Effector CD8-positive, alpha-beta T cell (primary cell): ENCODE data around the gene ABHD17A.
A peak's percentile ranks its signal among the peaks of the same experiment; 100 is the strongest.

Source experiments
- DNase-seq: peaks from one replicate; lab custom pipeline; 2025; lab: John Stamatoyannopoulos, UW

ABHD17A gene

GRCh38 chr19:1839658-1840540 lies 45.4 kb downstream of the ABHD17A start:
- DNase-seq = no peak

DNA sequence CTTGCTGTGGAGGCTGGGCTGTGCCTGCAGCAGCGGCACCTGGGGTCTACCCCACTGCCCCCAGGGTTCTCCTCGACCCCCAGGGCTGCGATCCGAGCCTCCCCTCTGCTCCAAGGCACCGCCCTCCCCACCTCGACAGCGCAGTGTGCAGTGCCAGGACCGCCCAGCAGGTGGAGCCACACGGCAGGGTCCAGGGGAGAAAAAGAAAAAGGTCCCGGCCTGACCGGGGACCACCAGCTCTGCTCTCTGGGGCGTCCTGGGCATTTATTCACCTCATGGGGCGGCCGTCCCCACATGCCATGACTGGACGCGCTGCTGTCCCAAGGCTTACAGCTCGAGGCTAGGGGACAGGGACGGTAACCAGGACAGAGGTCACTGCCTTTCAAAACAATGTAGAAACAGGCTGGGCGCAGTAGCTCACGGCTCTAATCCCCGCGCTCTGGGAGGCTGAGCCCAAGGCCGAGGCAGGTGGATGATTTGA lies 47.6 kb downstream of the ABHD17A start:
- peak; percentile 52 for DNase-seq

DNA sequence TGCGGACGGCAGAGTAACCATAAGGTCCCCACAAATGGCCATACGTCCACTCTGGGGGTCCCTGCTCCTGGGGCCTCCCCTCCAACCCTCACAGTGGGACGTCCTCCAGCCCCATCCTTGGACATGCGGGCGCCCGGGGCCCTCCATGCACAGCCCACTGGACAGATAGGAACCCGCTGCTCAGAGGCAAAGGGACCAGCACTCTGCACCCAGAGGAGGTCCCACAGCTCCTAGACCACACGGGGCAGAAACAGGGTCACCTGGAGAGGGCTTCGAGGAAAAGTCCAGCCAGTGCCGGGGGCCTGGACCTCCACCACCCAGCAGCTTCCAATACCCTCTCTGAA lies 48.1 kb downstream of the ABHD17A start:
- no peak for DNase-seq

GRCh38 chr19:1836458-1837221 lies 48.7 kb downstream of the ABHD17A start:
- DNase-seq = no peak

GRCh38 chr19:1833540-1833939 lies 51.8 kb downstream of the ABHD17A start:
- no peak for DNase-seq

GRCh38 chr19:1832046-1832663 lies 53.1 kb downstream of the ABHD17A start:
- no peak for DNase-seq

DNA sequence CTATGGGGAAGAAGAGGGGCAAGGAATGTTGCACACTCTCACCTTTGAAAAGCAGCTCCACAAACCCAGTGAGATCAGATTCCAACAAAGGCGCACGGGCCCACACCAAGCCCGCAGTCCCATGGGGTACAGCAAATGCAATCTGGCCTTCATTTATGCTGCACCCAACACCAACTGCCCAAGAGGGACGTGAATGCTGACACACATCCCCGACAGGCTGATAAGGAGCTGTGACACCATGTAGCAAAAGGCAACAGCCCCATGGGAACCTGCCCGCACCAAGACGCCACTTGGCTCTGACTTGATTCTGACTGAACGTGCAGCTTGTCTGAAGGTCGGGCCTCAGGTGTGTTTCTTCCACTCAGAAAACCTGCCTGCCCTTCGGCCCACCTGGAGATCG lies 54.3 kb downstream of the ABHD17A start:
- DNase-seq = no peak

- no peak for DNase-seq
Observed at GRCh38 chr19:1830568-1830967, 54.7 kb downstream of the ABHD17A start.

DNA sequence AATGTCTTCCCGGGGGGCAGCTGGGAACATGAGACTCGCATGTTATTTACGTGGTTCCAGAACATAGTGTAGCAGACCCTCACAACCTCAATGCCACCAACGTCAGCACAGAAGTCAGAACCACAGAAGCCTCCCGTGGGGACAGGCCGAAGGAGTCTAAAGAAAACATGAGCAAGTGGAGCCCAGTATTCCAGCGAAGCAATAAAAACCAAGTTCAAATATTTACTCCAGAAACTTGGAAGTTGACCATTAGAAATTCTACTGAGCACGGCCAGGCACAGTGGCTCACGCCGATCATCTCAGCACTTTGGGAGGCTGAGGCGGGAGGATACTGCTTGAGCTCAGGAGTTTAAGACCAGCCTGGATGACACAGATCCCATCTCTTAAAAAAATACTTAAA lies 55.3 kb downstream of the ABHD17A start:
- DNase-seq = no peak

DNA sequence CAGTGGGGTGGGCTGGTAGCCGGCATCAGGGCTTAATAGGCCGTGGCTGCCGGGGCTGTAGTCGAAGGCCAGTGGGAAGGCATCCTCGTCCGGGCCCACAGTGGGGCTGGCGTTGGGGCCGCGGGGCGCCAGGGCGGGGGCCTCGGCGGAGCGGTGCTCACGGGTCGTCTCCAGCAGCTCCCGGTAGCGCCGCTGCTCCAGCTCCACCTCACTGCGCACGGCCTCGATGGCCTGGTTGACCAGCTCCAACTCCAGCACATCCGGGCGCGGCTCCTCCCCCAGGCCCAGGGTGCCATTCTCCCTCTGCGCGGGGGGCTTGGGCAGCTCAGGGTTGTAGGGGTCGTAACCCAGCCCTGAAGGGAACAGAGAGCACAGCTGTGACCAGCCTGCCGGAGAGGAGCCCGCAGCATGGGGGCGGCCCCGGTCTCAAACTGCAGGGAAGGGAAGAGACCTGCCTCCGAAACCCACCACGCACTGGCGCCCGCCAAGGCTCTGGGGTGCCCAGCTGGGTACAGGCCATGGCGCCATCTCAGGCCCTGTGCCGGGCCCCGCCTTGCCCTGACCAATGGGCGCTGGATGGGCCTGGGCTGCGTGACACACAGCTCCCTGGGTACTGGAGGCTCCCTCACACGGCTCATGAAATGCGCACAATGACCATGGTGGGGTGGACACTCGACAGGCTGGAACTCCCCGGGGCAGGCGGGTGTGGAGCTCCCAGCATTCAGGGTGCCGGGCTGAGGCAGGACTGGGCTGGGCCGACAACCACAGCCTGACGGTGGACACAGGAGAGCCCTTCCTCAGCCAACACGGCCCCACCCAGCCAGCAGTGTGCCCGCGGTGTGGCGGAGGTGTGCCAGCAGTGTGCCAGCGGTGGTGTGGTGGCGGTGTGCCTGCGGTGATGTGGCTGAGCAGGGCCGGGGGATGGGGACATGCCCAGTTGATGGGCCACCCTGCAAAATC lies 56.7 kb downstream of the ABHD17A start:
- no peak for DNase-seq

DNA sequence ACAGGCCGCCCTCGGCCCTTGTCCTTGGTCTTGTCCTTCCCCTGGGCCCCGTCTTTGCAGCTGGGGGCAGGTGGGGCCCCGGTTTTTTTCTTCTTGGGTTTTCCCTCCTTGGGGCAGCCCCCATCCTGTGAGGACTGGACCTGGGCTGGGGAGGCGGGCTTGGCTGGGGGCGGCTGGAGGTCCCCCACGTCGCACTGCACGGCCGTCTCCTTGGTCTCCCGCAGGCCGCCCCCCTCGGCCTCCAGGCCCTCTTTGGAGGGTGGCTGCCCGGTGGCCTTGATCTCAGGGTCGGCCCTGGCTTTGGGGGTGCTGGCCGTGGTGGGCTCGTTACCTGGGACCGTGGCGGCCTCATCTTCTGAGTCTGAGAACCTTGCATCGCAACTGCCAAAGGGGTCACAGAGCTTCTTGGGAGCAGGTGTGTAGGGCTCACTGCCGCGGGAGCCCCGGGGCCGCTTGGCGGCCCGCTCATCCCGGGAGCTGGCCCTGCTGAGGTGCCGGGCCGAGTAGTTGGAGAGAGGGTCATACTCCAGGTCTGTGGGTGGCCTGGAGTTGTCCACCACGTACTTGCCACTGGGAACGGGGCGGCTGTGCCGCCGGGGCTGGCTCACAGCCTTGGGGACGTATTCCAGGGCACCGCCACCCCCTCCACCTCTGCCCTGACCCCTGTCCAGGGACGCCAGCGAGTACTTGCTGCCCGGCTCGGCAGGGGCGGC lies 57.6 kb downstream of the ABHD17A start:
- no peak for DNase-seq
